H9 (cell line): Measurements from ENCODE around the gene ADGRG2. TPM values are rescaled to one million over a fixed set of nuclear protein-coding genes. Genes with fewer than 3 reads are reported as not detected.

Experiments used
- DNase-seq: peaks from one replicate; pipeline ENCODE4 v3.0.0-alpha.2; 2017
- H2AFZ ChIP-seq: one replicate; pipeline ENCODE4 v1.6.1; 2013; ENCODE audit warnings: mild to moderate bottlenecking, low read length, control low read depth, moderate library complexity
- H2AK5ac ChIP-seq: 2 replicates; pipeline ENCODE4 v1.6.1; 2013; ENCODE audit warnings: low read length, control low read depth, mixed read lengths; ENCODE audit not compliant: insufficient read length
- H2BK120ac ChIP-seq: one replicate; pipeline ENCODE4 v1.6.1; 2013; ENCODE audit warnings: low read depth, mild to moderate bottlenecking, low read length, control low read depth, inconsistent platforms; ENCODE audit not compliant: poor library complexity, severe bottlenecking
- H2BK12ac ChIP-seq: 2 replicates; pipeline ENCODE4 v1.6.1; 2013; ENCODE audit warnings: low read length, control low read depth, mixed read lengths, low read depth; ENCODE audit not compliant: insufficient read length
- H2BK15ac ChIP-seq: 2 replicates; pipeline ENCODE4 v1.6.1; 2013; ENCODE audit warnings: low read depth, low read length, control low read depth
- H2BK20ac ChIP-seq: one replicate; pipeline ENCODE4 v1.6.1; 2013; ENCODE audit warnings: low read depth, mild to moderate bottlenecking, low read length, control low read depth, inconsistent platforms; ENCODE audit not compliant: poor library complexity, severe bottlenecking
- H2BK5ac ChIP-seq: 2 replicates; pipeline ENCODE4 v1.6.1; 2013; ENCODE audit warnings: low read length, control low read depth, mixed read lengths; ENCODE audit not compliant: insufficient read length
- H3K14ac ChIP-seq: 2 replicates; pipeline ENCODE4 v1.6.1; 2013; ENCODE audit warnings: low read length, control low read depth; ENCODE audit not compliant: insufficient read depth
- H3K18ac ChIP-seq: 2 replicates; pipeline ENCODE4 v1.6.1; 2013; ENCODE audit warnings: low read depth, mild to moderate bottlenecking, mixed read lengths, low read length, control low read depth; ENCODE audit not compliant: insufficient read length
- H3K23ac ChIP-seq: 2 replicates; pipeline ENCODE4 v1.6.1; 2013; ENCODE audit warnings: low read length, control low read depth, mixed read lengths, low read depth; ENCODE audit not compliant: insufficient read length
- H3K23me2 ChIP-seq: 2 replicates; pipeline ENCODE4 v1.6.1; 2013; ENCODE audit warnings: low read depth, mild to moderate bottlenecking, mixed read lengths, low read length, control low read depth; ENCODE audit not compliant: insufficient read length, poor library complexity, severe bottlenecking
- H3K27ac ChIP-seq: 2 replicates; pipeline ENCODE4 v1.5.1; 2013; ENCODE audit warnings: low read length, control low read depth, mixed read lengths, low read depth; ENCODE audit not compliant: insufficient read length
- H3K27me3 ChIP-seq: 2 replicates; pipeline ENCODE4 v1.6.1; 2013; ENCODE audit warnings: low read length, control low read depth, inconsistent platforms; ENCODE audit not compliant: insufficient read depth
- H3K4ac ChIP-seq: 2 replicates; pipeline ENCODE4 v1.6.1; 2013; ENCODE audit warnings: low read depth, mild to moderate bottlenecking, control low read depth, inconsistent platforms, low read length, moderate library complexity
- H3K4me1 ChIP-seq: 2 replicates; pipeline ENCODE4 v1.6.1; 2013; ENCODE audit warnings: low read length, control low read depth, inconsistent platforms; ENCODE audit not compliant: insufficient read depth
- H3K4me2 ChIP-seq: 2 replicates; pipeline ENCODE4 v1.6.1; 2013; ENCODE audit warnings: low read length, control low read depth, mixed read lengths; ENCODE audit not compliant: insufficient read length, insufficient read depth
- H3K56ac ChIP-seq: 2 replicates; pipeline ENCODE4 v1.6.1; 2013; ENCODE audit warnings: low read depth, mild to moderate bottlenecking, mixed read lengths, low read length, control low read depth; ENCODE audit not compliant: insufficient read length
- H3K79me1 ChIP-seq: 2 replicates; pipeline ENCODE4 v1.6.1; 2013; ENCODE audit warnings: low read depth, mild to moderate bottlenecking, moderate library complexity, low read length, control low read depth, inconsistent platforms; ENCODE audit not compliant: insufficient read depth, poor library complexity, severe bottlenecking
- H3K79me2 ChIP-seq: 2 replicates; pipeline ENCODE4 v1.6.1; 2013; ENCODE audit warnings: low read length, control low read depth, inconsistent platforms; ENCODE audit not compliant: insufficient read depth
- H3K9ac ChIP-seq: 2 replicates; pipeline ENCODE4 v1.6.1; 2013; ENCODE audit warnings: low read length, control low read depth, mixed read lengths; ENCODE audit not compliant: insufficient read length; ENCODE audit errors: extremely low read depth
- H3K9me3 ChIP-seq: one replicate; pipeline ENCODE4 v1.6.1; 2013; ENCODE audit warnings: low read depth, low read length, inconsistent platforms; ENCODE audit not compliant: control insufficient read depth
- H3T11ph ChIP-seq: one replicate; pipeline ENCODE4 v1.6.1; 2013; ENCODE audit warnings: mild to moderate bottlenecking, low read length, control low read depth, inconsistent platforms
- H4K20me1 ChIP-seq: one replicate; pipeline ENCODE4 v1.6.1; 2013; ENCODE audit not compliant: control insufficient read depth, insufficient read length, insufficient read depth
- H4K5ac ChIP-seq: 2 replicates; pipeline ENCODE4 v1.6.1; 2013; ENCODE audit warnings: low read depth, mild to moderate bottlenecking, mixed read lengths, low read length, control low read depth; ENCODE audit not compliant: insufficient read length
- H4K8ac ChIP-seq: replicated peaks from 2 replicates; pipeline ENCODE4 v1.6.1; 2013; ENCODE audit warnings: low read length, control low read depth, mixed read lengths, low read depth; ENCODE audit not compliant: insufficient read length
- H4K91ac ChIP-seq: 2 replicates; pipeline ENCODE4 v1.6.1; 2013; ENCODE audit warnings: low read depth, mild to moderate bottlenecking, moderate library complexity, mixed read lengths, low read length, control low read depth; ENCODE audit not compliant: insufficient read length
- H3K27ac Mint-ChIP-seq, 3 experiments: 2 replicates in 2 of 3; 3 replicates in 1 of 3; pipeline ENCODE4 v1.8.0; 2020 to 2021; ENCODE audit warnings: mixed read lengths in 3 of 3, mild to moderate bottlenecking in 1 of 3, moderate library complexity in 1 of 3
- H3K27me3 Mint-ChIP-seq: 2 replicates; pipeline ENCODE4 v1.8.0; 2021; ENCODE audit warnings: low read depth, mild to moderate bottlenecking, moderate library complexity, mixed read lengths
- H3K36me3 Mint-ChIP-seq, 3 experiments: 2 replicates in 2 of 3; 3 replicates in 1 of 3; pipeline ENCODE4 v1.8.0; 2020 to 2021; ENCODE audit warnings: low read depth in 3 of 3, mixed read lengths in 3 of 3; ENCODE audit not compliant: insufficient read depth in 1 of 3
- H3K4me1 Mint-ChIP-seq, 2 experiments: 2 replicates each; pipeline ENCODE4 v1.8.0; 2020; ENCODE audit warnings: mixed read lengths in 2 of 2
- H3K4me3 Mint-ChIP-seq, 2 experiments: 2 replicates in 1 of 2; 3 replicates in 1 of 2; pipeline ENCODE4 v1.8.0; 2020 to 2021; ENCODE audit warnings: mild to moderate bottlenecking in 2 of 2, mixed read lengths in 2 of 2, moderate library complexity in 1 of 2
- H3K9me3 Mint-ChIP-seq, 2 experiments: 2 replicates in 1 of 2; 3 replicates in 1 of 2; pipeline ENCODE4 v1.8.0; 2020; ENCODE audit warnings: mild to moderate bottlenecking in 2 of 2, mixed read lengths in 2 of 2, moderate library complexity in 1 of 2
- WGBS: extraction: QIAGEN DNeasy Blood & Tissue Kit; methylation state at CpG from one replicate; pipeline ENCODE4 v1.1.7; 2013; ENCODE audit warnings: missing lambda C conversion rate, low lambda C conversion rate, mixed read lengths; ENCODE audit not compliant: insufficient read length; ENCODE audit errors: extremely low coverage; 5-methylcytosine and 5-hydroxymethylcytosine counted together
- total RNA-seq: library from RNA; stranded (reverse); gene quantifications from 2 replicates; pipeline ENCODE4 v1.2.1, GENCODE V29; 2021
- TF ChIP-seq, protein P1 (sequence below): fragments of 200-600 bp; sonication (generic); conservative IDR thresholded peaks from 3 replicates; pipeline ENCODE4 v1.8.0; 2021; ENCODE audit warnings: antibody characterized with exemption, mild to moderate bottlenecking

The ADGRG2 gene
- total RNA-seq, 1 experiment from 2014 or later = 6.8 TPM

- no peak overlapping the region for H2BK15ac ChIP-seq
- Mint-ChIP-seq H3K9me3 (peaks cover 47 to 54% of the 10 kb centered on the region in 2 experiments), H3K36me3 (peaks cover 0 to 9% (median 5%) of the 10 kb centered on the region in 3 experiments; a peak in 5 of 7 replicates), H3K4me3 (no peak overlapping the region), H3K27ac (no peak overlapping the region), H3K27me3 (no peaks in the 10 kb centered on the region), H3K4me1 (no peaks in the 10 kb centered on the region)
- H3K56ac ChIP-seq = no peak overlapping the region
- no peak overlapping the region for H2BK12ac ChIP-seq
- no peak overlapping the region for H3K14ac ChIP-seq
- no peak overlapping the region for H3K27ac ChIP-seq
- TF ChIP-seq, protein P1, sequence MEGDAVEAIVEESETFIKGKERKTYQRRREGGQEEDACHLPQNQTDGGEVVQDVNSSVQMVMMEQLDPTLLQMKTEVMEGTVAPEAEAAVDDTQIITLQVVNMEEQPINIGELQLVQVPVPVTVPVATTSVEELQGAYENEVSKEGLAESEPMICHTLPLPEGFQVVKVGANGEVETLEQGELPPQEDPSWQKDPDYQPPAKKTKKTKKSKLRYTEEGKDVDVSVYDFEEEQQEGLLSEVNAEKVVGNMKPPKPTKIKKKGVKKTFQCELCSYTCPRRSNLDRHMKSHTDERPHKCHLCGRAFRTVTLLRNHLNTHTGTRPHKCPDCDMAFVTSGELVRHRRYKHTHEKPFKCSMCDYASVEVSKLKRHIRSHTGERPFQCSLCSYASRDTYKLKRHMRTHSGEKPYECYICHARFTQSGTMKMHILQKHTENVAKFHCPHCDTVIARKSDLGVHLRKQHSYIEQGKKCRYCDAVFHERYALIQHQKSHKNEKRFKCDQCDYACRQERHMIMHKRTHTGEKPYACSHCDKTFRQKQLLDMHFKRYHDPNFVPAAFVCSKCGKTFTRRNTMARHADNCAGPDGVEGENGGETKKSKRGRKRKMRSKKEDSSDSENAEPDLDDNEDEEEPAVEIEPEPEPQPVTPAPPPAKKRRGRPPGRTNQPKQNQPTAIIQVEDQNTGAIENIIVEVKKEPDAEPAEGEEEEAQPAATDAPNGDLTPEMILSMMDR = peak; percentile 64
- H3K9me3 ChIP-seq = no peaks in the 10 kb centered on the region
- H4K91ac ChIP-seq = no peak overlapping the region
- H3K18ac ChIP-seq = no peak overlapping the region
- no peaks in the 10 kb centered on the region for H3K4me1 ChIP-seq
- H3T11ph ChIP-seq = no peak overlapping the region
- H2AFZ ChIP-seq = no peak overlapping the region
- WGBS = no CpG with 5 or more reads among the region's 3 CpGs
- H3K4ac ChIP-seq = no peak overlapping the region
- H3K23ac ChIP-seq = no peak overlapping the region
- no peak overlapping the region for H2BK120ac ChIP-seq
- H2AK5ac ChIP-seq = no peak overlapping the region
- H3K79me1 ChIP-seq = no peaks in the 10 kb centered on the region
- no peak overlapping the region for H4K8ac ChIP-seq
- DNase-seq = no peak
- no peaks in the 10 kb centered on the region for H3K27me3 ChIP-seq
- no peaks in the 10 kb centered on the region for H3K23me2 ChIP-seq
- H4K5ac ChIP-seq = no peak overlapping the region
- no peak overlapping the region for H3K4me2 ChIP-seq
- no peak overlapping the region for H3K9ac ChIP-seq
- no peak overlapping the region for H2BK5ac ChIP-seq
- H4K20me1 ChIP-seq = no peaks in the 10 kb centered on the region
- H3K79me2 ChIP-seq = no peaks in the 10 kb centered on the region
- H2BK20ac ChIP-seq = no peak overlapping the region
Measured at GRCh38 chrX:19040373-19040772, 81.9 kb downstream of the ADGRG2 start.
